SJSA1 (cell line): ENCODE data around the gene PAM16. TPM values are rescaled to one million over a fixed set of nuclear protein-coding genes. Genes with fewer than 3 reads are reported as not detected.
A peak's percentile ranks its signal among the peaks of the same experiment; 100 is the strongest.
"Not testable (repeated sequence)": the region's sequence is repeated elsewhere in the genome, so short reads cannot be mapped to it uniquely, and the experiment has no call there.

Experiments
- DNase-seq, 2 experiments: peaks; one replicate each; pipeline ENCODE4 v3.0.0-alpha.2; 2015 to 2020; ENCODE audit warnings: low spot score in 2 of 2, low read depth in 1 of 2
- H3K27ac ChIP-seq: fragments of 250-450 bp; sonication (Bioruptor Pico); 2 replicates; pipeline ENCODE4 v1.5.1; 2020; ENCODE audit warnings: mild to moderate bottlenecking, moderate library complexity
- H3K27me3 ChIP-seq: fragments of 250-450 bp; sonication (Bioruptor Pico); replicated peaks from 2 replicates; pipeline ENCODE4 v1.5.1; 2020; ENCODE audit warnings: mild to moderate bottlenecking, moderate library complexity
- H3K36me3 ChIP-seq: fragments of 250-450 bp; sonication (Bioruptor Pico); 2 replicates; pipeline ENCODE4 v1.5.1; 2020; ENCODE audit warnings: mild to moderate bottlenecking
- H3K4me1 ChIP-seq: fragments of 250-450 bp; sonication (Bioruptor Pico); replicated peaks from 2 replicates; pipeline ENCODE4 v1.6.1; 2021; ENCODE audit warnings: mild to moderate bottlenecking
- H3K4me3 ChIP-seq: fragments of 250-450 bp; sonication (Bioruptor Pico); 2 replicates; pipeline ENCODE4 v1.5.1; 2020; ENCODE audit warnings: mild to moderate bottlenecking
- H3K9me3 ChIP-seq: fragments of 250-450 bp; sonication (Bioruptor Pico); replicated peaks from 2 replicates; pipeline ENCODE4 v1.5.1; 2020; ENCODE audit warnings: mild to moderate bottlenecking
- total RNA-seq: library from RNA; depleted of rRNA; stranded (reverse); fragments of >200 nt; shearing (Covaris generic); gene quantifications from 2 replicates; pipeline ENCODE4 v1.2.3, GENCODE V29; 2014; rRNA removed

Gene PAM16
- total RNA-seq = 86.4 and 125 TPM in 2 replicates

DNA sequence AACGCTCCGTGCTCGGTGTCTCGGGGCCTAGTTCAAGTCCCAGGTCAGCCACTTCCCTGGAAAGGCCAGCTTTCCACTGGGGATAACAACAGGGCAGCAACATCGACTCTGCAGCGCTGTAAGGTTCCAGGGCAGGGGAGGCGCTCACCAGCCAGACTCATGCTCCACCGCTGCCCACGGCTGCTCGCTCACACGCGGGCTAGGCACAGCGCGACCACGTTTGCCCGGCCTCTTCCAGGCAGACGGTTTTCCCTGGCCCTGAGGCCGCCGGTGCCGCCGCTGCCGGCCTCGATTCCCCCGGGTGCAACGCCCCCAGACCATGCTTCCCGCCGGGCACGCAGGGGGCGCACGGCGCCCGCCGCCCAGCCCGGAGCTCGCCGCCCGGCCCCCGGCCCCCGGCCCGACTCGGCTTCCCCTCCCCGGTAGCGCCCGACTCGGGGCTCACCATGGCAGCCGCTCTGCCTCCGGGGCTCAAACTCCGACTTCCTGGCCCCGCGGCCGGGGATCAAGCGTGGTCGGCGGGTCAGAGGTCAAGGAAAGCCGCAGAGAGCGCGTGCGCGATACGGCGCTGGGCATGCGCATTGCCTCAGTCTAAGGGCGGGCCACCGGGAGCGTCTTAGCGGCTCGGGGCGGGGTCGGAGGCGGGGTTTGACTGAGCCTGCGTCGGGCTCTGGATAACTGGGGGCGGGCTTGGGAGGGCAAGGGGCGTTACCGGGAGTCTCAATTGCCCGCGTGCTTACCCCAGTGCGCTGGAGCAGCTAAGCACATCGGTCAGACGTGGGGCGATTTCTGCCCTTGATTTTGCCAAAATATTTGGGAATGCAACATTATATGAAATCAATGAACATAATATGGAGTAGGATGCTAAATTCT is at the start of gene PAM16:
Gene PAM16, minus strand, starts transcription at position 535 of the 873 bp plus-strand sequence. Its CDS starts 87 bp downstream, at position 448.
- peak; percentile 76 to 98 for DNase-seq

DNA sequence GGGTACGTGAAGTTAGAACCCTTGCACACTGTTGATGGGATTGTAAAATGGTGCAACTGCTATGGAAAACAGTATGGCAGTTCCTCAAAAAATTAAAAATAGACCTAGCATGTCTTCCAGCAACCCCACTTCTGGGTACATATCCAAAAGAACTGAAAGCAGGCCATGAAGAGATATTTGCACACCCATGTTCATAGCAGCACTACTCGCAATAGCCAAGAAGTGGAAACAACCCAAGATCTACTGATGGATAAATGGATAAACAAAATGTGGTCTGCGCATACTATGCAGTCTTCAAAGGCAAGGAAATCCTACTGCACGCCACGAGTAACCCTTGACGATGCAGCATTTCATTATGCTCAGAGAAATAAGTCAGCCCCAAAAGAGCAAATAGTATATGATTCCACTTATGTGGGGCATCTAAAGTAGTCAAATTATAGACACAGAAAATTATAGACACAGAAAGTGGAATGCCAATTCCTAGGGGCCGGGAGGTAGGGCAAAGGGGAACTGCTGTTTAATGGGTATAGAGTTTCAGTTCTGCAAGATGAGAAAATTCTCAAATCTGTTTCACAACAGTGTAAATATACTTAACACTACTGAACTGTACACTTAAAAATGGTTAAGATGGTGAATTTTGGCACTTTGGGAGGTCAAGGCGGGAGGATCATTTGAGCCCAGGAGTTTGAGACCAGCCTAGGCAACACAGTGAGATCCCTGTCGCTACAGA is 48.0 kb upstream of the PAM16 start:
- Histone ChIP-seq H3K4me1 (peaks cover 6% of the 10 kb centered on the region), H3K9me3 (no peaks in the 10 kb centered on the region)
- DNase-seq = no peak

More for the DNA sequence above, at the start of gene PAM16:
- Histone ChIP-seq H3K4me1 (peaks cover 7% of the 10 kb centered on the region), H3K27me3 (no peaks in the 10 kb centered on the region), H3K9me3 (0 out of 2 replicates have a peak, but pooled peaks cover 3% of the 10 kb centered on the region), H3K4me3 (peak within 1 kb of the TSS; percentile 91), H3K36me3 (peaks cover 13% of the 10 kb centered on the region), H3K27ac (peak within 1 kb of the TSS; percentile 32; the same call in 1 of the 2 replicates)

DNA sequence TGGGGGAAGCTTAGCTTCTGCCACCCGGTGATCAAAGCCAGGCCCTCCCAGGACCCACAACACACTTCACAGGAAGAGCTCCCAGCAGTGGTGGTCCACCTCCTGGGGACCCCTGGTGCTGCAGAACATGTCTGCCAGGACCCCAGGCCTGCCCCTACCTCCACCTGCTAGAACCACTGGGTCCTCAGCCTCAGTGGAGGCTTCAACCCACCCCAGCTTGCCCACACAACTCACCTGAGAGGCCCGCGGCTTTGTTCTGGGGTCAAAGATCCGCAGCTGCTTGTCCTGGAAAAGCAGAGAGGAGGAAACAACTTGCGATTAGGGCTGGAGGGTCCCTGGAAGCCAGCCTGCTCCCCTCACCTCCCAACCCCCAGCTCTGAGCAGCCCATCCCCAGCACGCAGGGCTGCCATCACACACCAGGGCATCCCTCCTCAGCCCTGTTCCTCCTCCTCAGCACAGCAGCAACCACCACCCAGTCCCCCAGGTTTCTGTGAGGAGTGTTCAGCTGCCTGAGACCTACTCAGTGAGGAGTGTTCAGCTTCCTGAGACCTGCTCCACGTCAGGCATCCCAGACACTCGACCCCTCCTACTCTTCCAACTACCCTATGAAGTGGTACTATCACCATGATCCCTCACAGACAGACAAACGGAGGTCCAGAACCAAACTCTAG is 44.1 kb upstream of the PAM16 start:
- no peak for DNase-seq
- Histone ChIP-seq H3K36me3 (peaks cover 8% of the 10 kb centered on the region), H3K9me3 (no peaks in the 10 kb centered on the region), H3K4me3 (no peak overlapping the region), H3K27ac (no peak overlapping the region), H3K27me3 (no peaks in the 10 kb centered on the region), H3K4me1 (peaks cover 33% of the 10 kb centered on the region)

More for the DNA sequence above, 48.0 kb upstream of the PAM16 start:
- Histone ChIP-seq H3K4me3 (no peak overlapping the region), H3K27ac (no peak overlapping the region), H3K27me3 (no peaks in the 10 kb centered on the region), H3K36me3 (peaks cover 18% of the 10 kb centered on the region)

DNA sequence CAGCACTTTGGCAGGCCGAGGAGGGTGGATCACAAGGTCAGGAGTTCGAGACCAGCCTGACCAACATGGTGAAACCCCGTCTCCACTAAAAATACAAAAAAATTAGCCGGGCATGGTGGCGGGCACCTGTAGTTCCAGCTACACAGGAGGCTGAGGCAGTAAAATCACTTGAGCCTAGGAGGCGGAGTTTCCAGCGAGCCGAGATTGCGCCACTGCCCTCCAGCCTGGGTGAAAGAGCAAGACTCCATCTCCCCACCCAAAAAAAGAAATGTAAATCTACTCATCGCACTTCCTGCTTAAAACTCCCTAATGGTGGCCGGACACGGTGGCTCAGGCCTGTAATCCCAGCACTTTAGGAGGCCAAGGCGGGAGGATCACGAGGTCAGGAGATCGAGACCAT is 42.7 kb upstream of the PAM16 start:
- Histone ChIP-seq H3K4me1 (peaks cover 46% of the 10 kb centered on the region), H3K36me3 (peaks cover 15% of the 10 kb centered on the region; the same call in 1 of the 2 replicates)
- not testable (repeated sequence) for DNase-seq, H3K4me3 ChIP-seq, H3K27me3 ChIP-seq, H3K27ac ChIP-seq, H3K9me3 ChIP-seq

DNA sequence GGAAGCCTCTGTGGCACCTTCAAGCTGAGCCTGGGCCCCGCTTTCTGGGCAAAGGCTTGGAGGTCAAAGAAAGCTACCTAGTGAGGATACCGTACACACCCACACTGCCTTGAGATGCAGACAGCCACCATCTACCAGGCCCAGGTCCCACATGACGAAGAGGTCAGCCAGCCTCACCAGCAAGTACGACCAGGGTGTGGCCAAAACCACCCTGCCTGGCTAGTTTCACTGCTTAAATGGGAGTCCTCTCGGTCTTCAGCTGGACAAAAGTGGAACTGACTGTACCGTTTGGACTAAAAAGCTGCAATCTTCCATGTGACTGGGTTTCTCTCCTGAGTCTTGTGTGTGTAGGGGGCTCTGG is 42.1 kb upstream of the PAM16 start:
- peak overlapping the region; percentile 60 for H3K27ac ChIP-seq
- H3K36me3 ChIP-seq = peaks cover 20% of the 10 kb centered on the region; the same call in 1 of the 2 replicates
- peaks cover 53% of the 10 kb centered on the region for H3K4me1 ChIP-seq
- no peak overlapping the region for H3K4me3 ChIP-seq
- DNase-seq = no peak
- H3K9me3 ChIP-seq = no peaks in the 10 kb centered on the region
- no peaks in the 10 kb centered on the region for H3K27me3 ChIP-seq

DNA sequence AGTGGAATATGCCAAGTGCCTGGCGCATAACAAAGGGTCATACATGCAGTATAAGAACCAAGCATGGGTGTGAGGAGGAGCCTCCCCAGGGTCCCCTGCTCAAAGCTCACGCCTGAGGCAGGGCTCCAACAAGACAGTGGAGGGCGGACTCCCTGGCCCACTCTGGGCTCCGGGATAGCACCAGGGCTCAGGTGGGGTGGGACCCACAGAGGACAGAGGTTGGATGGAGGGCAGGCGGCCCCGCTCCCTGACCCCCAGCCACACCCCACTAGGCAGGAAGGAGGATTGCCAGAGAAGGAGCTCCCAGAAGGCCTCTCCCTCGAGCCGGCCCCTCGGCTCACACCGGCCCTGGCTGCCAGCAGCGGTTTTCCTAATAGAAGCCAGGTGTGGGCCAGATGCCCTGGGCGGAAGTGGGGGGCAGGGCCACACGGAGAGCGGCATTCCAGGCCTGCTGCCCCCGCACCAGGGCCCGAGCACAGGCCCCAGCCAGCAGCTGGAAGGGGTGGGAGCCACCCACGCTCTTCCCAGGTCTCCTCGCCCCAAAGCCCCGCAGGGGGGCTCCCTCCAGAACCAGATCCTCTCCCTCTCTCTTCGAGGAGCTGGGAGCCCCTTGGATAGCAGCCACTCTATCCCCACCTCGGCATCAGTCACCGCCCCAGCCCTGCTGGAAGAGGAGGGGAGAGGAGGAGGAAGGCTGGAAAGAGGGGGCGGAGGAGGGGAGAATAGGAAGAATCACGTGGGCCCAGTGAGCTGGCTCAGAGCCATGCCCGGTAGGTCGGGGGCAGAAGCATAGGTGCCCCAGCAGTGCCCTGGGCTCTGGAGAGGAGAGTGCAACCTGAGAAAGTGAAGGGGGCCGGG is 41.5 kb upstream of the PAM16 start:
- peak overlapping the region; percentile 60 for H3K27ac ChIP-seq

DNA sequence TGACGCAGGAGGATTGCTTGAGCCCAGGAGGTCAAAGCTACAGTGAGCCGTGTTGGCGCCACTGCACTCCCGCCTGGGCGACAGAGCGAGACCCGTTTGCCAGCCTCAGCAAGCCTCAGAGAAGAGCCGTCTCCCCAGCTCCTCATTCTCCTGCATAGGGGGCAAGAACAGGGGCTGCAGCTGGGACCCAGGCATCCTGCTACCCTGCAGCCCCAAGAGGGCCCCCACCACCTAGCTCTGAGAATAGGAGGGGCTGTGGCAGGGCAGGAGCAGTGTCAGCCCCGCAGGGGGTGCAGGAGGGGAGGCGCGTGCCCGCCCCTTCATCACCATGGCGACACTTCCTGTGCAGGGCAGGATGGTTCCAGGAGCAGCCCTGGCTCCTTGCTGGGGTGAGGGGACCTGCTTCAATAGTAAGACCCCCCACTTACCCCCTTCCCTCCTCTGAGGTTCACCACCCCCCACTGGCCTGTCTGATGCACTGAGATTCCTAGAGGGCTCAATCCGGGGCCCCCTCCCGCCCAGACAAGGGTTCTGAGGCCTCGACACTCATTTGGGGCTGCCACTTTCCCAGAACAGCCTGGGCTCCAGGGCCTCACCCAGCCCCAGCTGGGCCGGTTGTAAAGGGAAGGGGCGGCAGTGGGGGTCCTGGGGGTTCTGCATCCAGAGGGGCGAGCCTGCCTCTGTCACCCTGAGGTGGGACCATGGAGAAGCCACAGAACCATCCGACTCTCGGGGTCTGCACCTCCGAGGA is 40.7 kb upstream of the PAM16 start:
- Histone ChIP-seq H3K36me3 (peaks cover 26% of the 10 kb centered on the region), H3K4me1 (peaks cover 67% of the 10 kb centered on the region), H3K9me3 (no peaks in the 10 kb centered on the region), H3K27ac (peak overlapping the region; percentile 60), H3K4me3 (no peak overlapping the region), H3K27me3 (no peaks in the 10 kb centered on the region)
- no peak for DNase-seq

More for the DNA sequence above, 41.5 kb upstream of the PAM16 start:
- H3K9me3 ChIP-seq = no peaks in the 10 kb centered on the region
- peaks cover 59% of the 10 kb centered on the region for H3K4me1 ChIP-seq
- DNase-seq = peak; percentile 85 to 86
- H3K27me3 ChIP-seq = no peaks in the 10 kb centered on the region
- no peak overlapping the region for H3K4me3 ChIP-seq
- peaks cover 25% of the 10 kb centered on the region for H3K36me3 ChIP-seq

DNA sequence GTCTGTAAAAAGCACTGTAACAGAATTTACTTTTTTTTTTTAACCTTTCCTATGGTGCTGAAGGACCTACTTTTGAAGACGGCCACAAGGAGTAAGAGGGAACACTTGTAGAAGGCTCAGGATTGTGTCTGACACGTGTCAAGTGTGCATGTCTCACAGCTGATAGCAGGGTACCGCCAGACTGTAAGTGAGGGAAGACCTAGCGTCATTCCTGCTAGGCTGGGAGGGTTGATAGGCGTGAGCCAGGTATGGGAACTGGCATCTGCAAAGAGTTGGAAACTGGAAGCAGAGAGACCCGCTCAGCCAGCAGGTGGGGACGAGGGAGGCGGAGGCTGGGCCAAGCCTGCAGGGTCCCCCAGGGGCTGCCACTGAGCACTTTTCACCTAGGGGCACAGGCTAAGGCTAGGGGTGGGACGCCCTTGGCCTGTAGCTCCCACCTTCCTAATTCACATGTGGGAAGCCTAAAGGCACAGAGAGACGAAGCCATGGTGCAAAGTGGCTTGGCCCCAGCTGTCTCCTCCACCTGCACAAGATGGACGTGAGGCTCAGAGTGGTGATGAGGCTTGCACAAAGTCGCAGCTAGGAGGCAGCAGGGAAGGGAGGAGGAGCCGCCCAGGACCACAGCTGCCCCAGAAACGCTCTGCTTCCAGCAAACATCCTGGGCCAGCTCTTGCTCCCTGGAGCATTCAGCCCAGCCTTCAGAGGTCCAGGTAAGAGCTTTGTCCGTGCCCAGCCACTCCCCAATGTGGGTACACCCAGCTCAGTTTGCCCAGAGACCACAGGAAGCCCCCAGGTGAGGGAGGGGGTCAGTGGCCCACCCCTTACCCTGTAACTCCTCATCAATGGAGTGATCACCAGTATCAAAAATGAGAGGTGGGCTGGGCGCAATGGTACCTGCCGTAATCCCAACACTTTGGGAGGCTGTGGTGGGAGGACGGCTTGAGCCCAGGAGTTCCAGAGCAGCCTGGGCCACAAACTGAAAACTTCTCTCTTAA is 39.4 kb upstream of the PAM16 start:
- Histone ChIP-seq H3K27me3 (no peaks in the 10 kb centered on the region), H3K4me1 (peaks cover 79% of the 10 kb centered on the region), H3K9me3 (no peaks in the 10 kb centered on the region), H3K27ac (no peak overlapping the region), H3K36me3 (peaks cover 32% of the 10 kb centered on the region), H3K4me3 (no peak overlapping the region)
- no peak for DNase-seq

DNA sequence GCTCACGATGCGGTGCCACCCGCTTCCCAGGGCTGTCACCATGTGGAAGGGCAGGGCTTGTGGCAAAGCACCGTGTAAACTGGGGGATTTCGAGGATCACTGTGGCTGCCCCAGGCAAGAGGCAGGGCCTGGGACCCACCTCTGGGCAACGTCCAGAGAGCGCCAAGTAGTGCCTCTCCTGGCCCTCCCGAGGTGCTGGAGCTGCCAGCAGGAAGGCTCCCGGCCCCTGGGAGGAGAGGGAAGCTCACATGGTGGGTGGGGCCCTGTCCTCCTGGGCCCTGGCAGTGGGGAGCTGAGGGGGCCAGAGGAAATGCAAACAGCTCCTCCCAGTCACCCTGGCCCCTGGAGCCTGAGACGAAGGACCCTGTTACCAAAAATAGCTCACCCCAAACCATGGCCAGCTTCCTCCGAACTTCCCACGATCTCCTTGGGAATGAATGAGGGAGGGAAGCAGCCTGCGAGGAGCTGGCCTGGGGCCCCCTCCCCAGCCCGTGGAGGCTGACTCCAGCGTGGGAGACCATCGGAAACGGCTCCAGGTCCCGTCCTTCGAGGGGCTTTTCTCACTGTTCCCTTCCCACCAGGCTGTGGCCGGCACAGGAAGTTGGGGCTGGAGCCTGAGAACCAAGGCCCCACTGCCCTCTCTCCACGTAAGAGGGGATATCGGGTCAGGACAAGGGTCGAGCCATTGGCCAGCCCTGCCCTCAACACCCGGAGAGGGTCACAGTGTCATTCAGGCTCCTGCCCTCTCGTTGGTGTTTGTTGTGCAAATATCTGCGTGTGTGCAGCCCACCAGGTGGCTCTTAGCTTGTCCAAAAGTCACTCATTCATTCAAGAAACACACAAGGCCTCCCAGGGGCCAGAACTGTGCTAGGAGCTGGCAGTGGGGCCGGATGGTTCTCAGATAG is 38.2 kb upstream of the PAM16 start:
- peaks cover 41% of the 10 kb centered on the region for H3K36me3 ChIP-seq
- H3K4me3 ChIP-seq = no peak overlapping the region
- H3K4me1 ChIP-seq = peaks cover 88% of the 10 kb centered on the region
- DNase-seq = no peak
- peak overlapping the region; percentile 65 for H3K27ac ChIP-seq
- H3K27me3 ChIP-seq = no peaks in the 10 kb centered on the region
- no peaks in the 10 kb centered on the region for H3K9me3 ChIP-seq

DNA sequence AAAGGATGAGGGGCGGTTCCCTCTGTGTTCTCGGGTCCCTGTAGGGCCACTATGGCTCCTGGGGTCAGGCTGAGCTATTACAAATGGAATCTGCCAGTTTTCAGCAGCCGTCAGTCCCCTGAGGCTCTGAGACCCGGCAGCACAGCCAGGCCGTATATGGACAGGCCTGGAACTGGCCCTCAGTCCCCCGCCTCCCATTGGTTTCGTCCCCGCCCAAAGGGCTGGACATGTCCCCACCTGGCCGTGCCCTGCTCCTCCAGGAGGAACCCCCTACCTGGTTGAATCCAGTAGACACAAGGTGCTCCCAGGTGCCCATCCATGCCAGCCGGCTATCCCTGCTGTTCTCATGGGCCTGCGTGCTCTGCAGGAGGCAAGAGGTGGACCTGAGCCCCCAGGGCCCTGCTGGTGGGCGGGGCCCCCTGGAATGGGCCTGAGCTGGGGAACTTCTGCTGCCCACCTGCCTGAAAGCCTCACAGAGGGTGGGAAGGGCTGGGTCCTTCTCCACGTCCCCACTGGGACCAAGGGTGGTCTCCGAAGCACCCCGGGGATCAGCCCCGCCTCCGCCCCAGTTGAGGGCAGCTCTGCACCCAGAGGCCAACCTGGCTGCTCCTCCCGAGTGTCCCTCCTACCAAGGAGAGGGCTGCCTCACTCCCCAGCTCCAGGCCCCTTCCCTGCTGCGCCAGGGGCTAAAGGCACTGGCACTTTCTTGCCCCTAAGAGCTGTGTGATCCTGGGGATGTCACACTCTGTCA is 37.3 kb upstream of the PAM16 start:
- H3K36me3 ChIP-seq = peaks cover 50% of the 10 kb centered on the region
- peaks cover 94% of the 10 kb centered on the region for H3K4me1 ChIP-seq
- no peaks in the 10 kb centered on the region for H3K27me3 ChIP-seq
- DNase-seq = peak; percentile 40 to 73
- no peak overlapping the region for H3K4me3 ChIP-seq
- H3K9me3 ChIP-seq = no peaks in the 10 kb centered on the region
- peak overlapping the region; percentile 65 for H3K27ac ChIP-seq
